Measurements from ENCODE around the gene LRRIQ4. TPM values are rescaled to one million over a fixed set of nuclear protein-coding genes. Genes with fewer than 3 reads are reported as not detected.

The LRRIQ4 gene
- polyA plus RNA-seq, 3 donors = not detected

DNA sequence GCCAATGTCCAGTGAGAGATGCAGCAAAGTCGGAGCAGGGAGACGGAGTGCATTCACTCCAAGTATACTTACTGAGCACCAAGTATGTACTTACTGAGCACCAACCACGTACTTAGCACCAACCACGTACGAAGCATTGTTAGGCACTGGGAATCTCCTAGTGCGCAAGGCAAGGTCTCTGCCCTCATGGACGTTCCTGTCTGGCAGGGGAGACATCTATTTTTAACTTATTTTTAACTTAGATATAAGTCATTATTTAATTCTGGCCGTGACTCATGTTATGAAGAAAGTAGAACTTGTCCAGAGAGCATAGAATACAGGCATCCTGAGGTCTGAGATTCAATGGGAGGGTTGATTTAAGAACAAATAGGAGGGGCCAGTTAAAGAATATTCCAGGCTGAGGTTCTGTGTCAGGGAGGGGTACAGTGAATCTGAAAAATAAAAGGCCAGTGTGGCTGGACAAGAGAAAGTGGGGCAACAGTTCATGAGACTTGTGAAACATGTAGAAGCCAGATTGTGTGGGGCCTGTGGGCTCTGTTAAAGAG, 66.4 kb downstream of the LRRIQ4 start:
- Histone ChIP-seq H3K27ac (ENCODE audit: low read depth in 1 of 2, low read length in 2 of 2) (no peak overlapping the region), H4K20me1 (ENCODE audit: insufficient read depth, low read length) (no peaks in the 10 kb centered on the region), H3K27me3 (ENCODE audit: control insufficient read depth in 2 of 2, insufficient read depth in 2 of 2, low read length in 2 of 2) (no peaks in the 10 kb centered on the region), H3K4me3 (replicated peaks in 1 of 3; ENCODE audit: low read depth in 2 of 3, low read length in 3 of 3) (no peak overlapping the region), H3K4me1 (ENCODE audit: control insufficient read depth in 1 of 2, insufficient read depth in 2 of 2, low read length in 2 of 2) (peaks cover 0 to 6% of the 10 kb centered on the region in 2 donors), H3K4me2 (replicated peaks; ENCODE audit: extremely low read depth, low read length, poor library complexity, severe bottlenecking) (no peak overlapping the region), H2AFZ (ENCODE audit: insufficient read depth, low read depth, low read length, poor library complexity, severe bottlenecking) (no peak overlapping the region), H3K9ac (ENCODE audit: insufficient read depth, low read length, poor library complexity, severe bottlenecking) (no peak overlapping the region), H3K36me3 (replicated peaks in 1 of 2; ENCODE audit: control insufficient read depth in 1 of 2, insufficient read depth in 2 of 2, low read length in 2 of 2) (no peaks in the 10 kb centered on the region), H3K9me3 (replicated peaks in 1 of 2; ENCODE audit: control insufficient read depth in 1 of 2, insufficient read depth in 1 of 2, low read length in 2 of 2) (no peaks in the 10 kb centered on the region), H3K79me2 (ENCODE audit: insufficient read depth, low read length) (no peaks in the 10 kb centered on the region)
- 100% methylated on average over 2 of the region's 8 CpGs for WGBS (ENCODE audit: insufficient coverage)
- Mint-ChIP-seq H3K4me1 (peaks cover 18% of the 10 kb centered on the region), H3K27me3 (ENCODE audit: low read depth in 3 of 3) (peaks cover 0 to 2% (median 2%) of the 10 kb centered on the region in 3 donors), H3K27ac (no peak overlapping the region), H3K36me3 (no peaks in the 10 kb centered on the region), H3K9me3 (peaks cover 0 to 8% (median 2%) of the 10 kb centered on the region in 7 donors), H3K4me3 (no peak overlapping the region)
- intact Hi-C loops (cut with micrococcal nuclease) = no loop called here
- DNase-seq = no peak
- TF ChIP-seq, protein P1, sequence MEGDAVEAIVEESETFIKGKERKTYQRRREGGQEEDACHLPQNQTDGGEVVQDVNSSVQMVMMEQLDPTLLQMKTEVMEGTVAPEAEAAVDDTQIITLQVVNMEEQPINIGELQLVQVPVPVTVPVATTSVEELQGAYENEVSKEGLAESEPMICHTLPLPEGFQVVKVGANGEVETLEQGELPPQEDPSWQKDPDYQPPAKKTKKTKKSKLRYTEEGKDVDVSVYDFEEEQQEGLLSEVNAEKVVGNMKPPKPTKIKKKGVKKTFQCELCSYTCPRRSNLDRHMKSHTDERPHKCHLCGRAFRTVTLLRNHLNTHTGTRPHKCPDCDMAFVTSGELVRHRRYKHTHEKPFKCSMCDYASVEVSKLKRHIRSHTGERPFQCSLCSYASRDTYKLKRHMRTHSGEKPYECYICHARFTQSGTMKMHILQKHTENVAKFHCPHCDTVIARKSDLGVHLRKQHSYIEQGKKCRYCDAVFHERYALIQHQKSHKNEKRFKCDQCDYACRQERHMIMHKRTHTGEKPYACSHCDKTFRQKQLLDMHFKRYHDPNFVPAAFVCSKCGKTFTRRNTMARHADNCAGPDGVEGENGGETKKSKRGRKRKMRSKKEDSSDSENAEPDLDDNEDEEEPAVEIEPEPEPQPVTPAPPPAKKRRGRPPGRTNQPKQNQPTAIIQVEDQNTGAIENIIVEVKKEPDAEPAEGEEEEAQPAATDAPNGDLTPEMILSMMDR (IDR thresholded peaks at IDR 0.05) = no peak

DNA sequence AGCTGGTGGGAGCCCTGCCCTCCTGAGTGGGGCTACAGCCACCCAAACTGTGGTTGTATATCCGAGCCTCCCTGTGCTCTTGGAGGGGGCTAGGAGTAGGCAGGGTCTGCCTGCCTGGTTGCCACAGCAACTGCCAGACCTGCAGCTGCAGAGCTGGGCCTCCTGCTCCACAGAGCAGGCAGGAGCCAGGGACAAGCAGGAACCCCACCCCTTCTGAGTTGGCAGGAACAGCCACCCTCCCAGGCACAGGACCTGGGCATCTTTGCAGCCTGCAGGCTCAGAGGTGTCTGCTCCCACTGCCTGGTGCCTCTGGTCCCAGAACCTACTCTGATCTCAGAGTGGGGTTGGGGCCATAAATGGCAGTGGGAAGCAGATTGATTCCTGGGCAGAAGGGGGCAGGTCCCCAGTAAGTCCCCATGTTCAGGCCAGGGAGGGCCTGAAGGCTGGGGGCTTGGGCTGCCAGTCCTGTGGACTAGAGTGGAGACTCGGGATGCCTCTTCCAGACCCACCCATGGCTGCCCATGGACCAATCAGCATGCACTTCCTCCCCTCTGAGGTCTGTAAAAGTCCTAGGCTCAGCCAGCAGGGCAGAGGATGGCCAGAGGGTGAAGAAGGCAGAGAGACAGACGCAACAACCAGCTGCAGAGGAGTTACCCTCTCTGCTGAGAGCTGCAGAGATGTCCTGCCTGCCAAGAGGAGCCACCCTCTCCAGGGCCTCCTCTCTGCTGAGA, 67.3 kb downstream of the LRRIQ4 start:
- Histone ChIP-seq H3K9me3 (replicated peaks in 1 of 2; ENCODE audit: control insufficient read depth in 1 of 2, insufficient read depth in 1 of 2, low read length in 2 of 2) (no peaks in the 10 kb centered on the region), H3K4me1 (ENCODE audit: control insufficient read depth in 1 of 2, insufficient read depth in 2 of 2, low read length in 2 of 2) (peaks cover 0 to 6% of the 10 kb centered on the region in 2 donors), H3K27ac (ENCODE audit: low read depth in 1 of 2, low read length in 2 of 2) (no peak overlapping the region), H3K79me2 (ENCODE audit: insufficient read depth, low read length) (no peaks in the 10 kb centered on the region), H2AFZ (ENCODE audit: insufficient read depth, low read depth, low read length, poor library complexity, severe bottlenecking) (no peak overlapping the region), H4K20me1 (ENCODE audit: insufficient read depth, low read length) (no peaks in the 10 kb centered on the region), H3K9ac (ENCODE audit: insufficient read depth, low read length, poor library complexity, severe bottlenecking) (no peak overlapping the region), H3K27me3 (ENCODE audit: control insufficient read depth in 2 of 2, insufficient read depth in 2 of 2, low read length in 2 of 2) (no peaks in the 10 kb centered on the region), H3K36me3 (replicated peaks in 1 of 2; ENCODE audit: control insufficient read depth in 1 of 2, insufficient read depth in 2 of 2, low read length in 2 of 2) (no peaks in the 10 kb centered on the region), H3K4me2 (replicated peaks; ENCODE audit: extremely low read depth, low read length, poor library complexity, severe bottlenecking) (no peak overlapping the region), H3K4me3 (replicated peaks in 1 of 3; ENCODE audit: low read depth in 2 of 3, low read length in 3 of 3) (no peak overlapping the region)
- H3K4me3 Mint-ChIP-seq = no peak overlapping the region
- intact Hi-C loops (cut with micrococcal nuclease) = no loop called here
- H3K27me3 Mint-ChIP-seq (ENCODE audit: low read depth in 3 of 3) = peaks cover 0 to 2% (median 2%) of the 10 kb centered on the region in 3 donors
- TF ChIP-seq, protein P1 (IDR thresholded peaks at IDR 0.05) = no peak
- peaks cover 0 to 6% (median under 1%) of the 10 kb centered on the region in 7 donors for H3K9me3 Mint-ChIP-seq
- H3K4me1 Mint-ChIP-seq = peaks cover 18% of the 10 kb centered on the region
- H3K36me3 Mint-ChIP-seq = no peaks in the 10 kb centered on the region
- no peak overlapping the region for H3K27ac Mint-ChIP-seq
- no peak for DNase-seq
- 89% methylated on average over 1 of the region's 3 CpGs for WGBS (ENCODE audit: insufficient coverage)

Measured in CD14-positive monocyte (primary cell).